ENCODE results near the gene MMP7. TPM values are rescaled to one million over a fixed set of nuclear protein-coding genes. Genes with fewer than 3 reads are reported as not detected.

The MMP7 gene, protein sequence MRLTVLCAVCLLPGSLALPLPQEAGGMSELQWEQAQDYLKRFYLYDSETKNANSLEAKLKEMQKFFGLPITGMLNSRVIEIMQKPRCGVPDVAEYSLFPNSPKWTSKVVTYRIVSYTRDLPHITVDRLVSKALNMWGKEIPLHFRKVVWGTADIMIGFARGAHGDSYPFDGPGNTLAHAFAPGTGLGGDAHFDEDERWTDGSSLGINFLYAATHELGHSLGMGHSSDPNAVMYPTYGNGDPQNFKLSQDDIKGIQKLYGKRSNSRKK
- total RNA-seq = 0.43 and 1.7 TPM in 2 replicates

DNA sequence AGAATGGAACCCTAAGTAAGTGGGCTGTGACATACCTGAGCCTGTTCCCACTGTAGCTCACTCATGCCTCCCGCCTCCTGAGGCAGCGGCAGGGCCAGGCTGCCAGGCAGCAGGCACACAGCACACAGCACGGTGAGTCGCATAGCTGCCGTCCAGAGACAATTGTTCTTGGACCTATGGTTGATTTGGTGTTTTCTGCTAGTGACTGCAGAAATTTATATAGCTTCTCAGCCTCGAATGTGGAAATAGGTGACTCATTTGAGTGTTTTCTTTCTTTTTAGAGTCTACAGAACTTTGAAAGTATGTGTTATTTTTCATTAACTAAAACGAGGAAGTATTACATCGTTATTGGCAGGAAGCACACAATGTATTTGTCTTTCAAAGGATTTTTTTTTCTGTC, at the start of gene MMP7:
Gene MMP7, minus strand, starts transcription at position 190 of the 400 bp plus-strand sequence. Its CDS starts 47 bp downstream, at position 143.

Other genes starting within 250 kb of the MMP7 start
- 1.0 and 1.3 TPM in 2 replicates for gene BIRC3, start 213.3 kb downstream of the MMP7 start, total RNA-seq
- gene BIRC2, start 183.5 kb downstream of the MMP7 start, total RNA-seq = 48.9 and 65.1 TPM in 2 replicates
- 209 and 258 TPM in 2 replicates for gene TMEM123, start 78.0 kb downstream of the MMP7 start, total RNA-seq
- gene MMP20, start 94.6 kb upstream of the MMP7 start, total RNA-seq = not detected in 2 replicates
- gene MMP27, start 175.0 kb upstream of the MMP7 start, total RNA-seq = not detected in 2 replicates
- gene MMP8, start 194.2 kb upstream of the MMP7 start, total RNA-seq = not detected in 2 replicates
- 0.95 and 1.2 TPM in 2 replicates for gene MMP10, start 249.9 kb upstream of the MMP7 start, total RNA-seq

Measured in dermis lymphatic vessel endothelial cell (primary cell).